Smooth muscle cell (in vitro differentiated cells): ENCODE data around the gene TRNT1. TPM values are rescaled to one million over a fixed set of nuclear protein-coding genes. Genes with fewer than 3 reads are reported as not detected.
A peak's percentile ranks its signal among the peaks of the same experiment; 100 is the strongest.

Experiments
- DNase-seq: peaks from one replicate; lab custom pipeline; 2025; ENCODE audit not compliant: unreplicated experiment; lab: John Stamatoyannopoulos, UW
- H2AFZ ChIP-seq: fragments of 200-600 bp; sonication (generic); 2 replicates; pipeline ENCODE4 v1.6.0; 2016; ENCODE audit warnings: antibody characterized with exemption, low read depth, mild to moderate bottlenecking
- H3F3A ChIP-seq: fragments of 200-600 bp; sonication (generic); 2 replicates; pipeline ENCODE4 v1.6.0; 2017; ENCODE audit warnings: antibody characterized with exemption, low read depth
- H3K27ac ChIP-seq: fragments of 200-600 bp; sonication (generic); 2 replicates; pipeline ENCODE4 v1.5.1; 2016; ENCODE audit warnings: low read depth, mild to moderate bottlenecking
- H3K27me3 ChIP-seq: fragments of 200-600 bp; sonication (generic); 2 replicates; pipeline ENCODE4 v1.6.1; 2016; ENCODE audit warnings: low read depth, mild to moderate bottlenecking
- H3K36me3 ChIP-seq: fragments of 200-600 bp; sonication (generic); 2 replicates; pipeline ENCODE4 v1.5.1; 2016; ENCODE audit warnings: low read depth
- H3K4me1 ChIP-seq: fragments of 200-600 bp; sonication (generic); 2 replicates; pipeline ENCODE4 v1.5.1; 2016; ENCODE audit warnings: low read depth
- H3K4me2 ChIP-seq: fragments of 200-600 bp; sonication (generic); 2 replicates; pipeline ENCODE4 v1.6.0; 2016; ENCODE audit warnings: mild to moderate bottlenecking
- H3K4me3 ChIP-seq: fragments of 200-600 bp; sonication (generic); 2 replicates; pipeline ENCODE4 v1.5.1; 2016; ENCODE audit warnings: mild to moderate bottlenecking
- H3K79me2 ChIP-seq: fragments of 200-600 bp; sonication (generic); 2 replicates; pipeline ENCODE4 v1.6.0; 2016; ENCODE audit warnings: low read depth, mild to moderate bottlenecking
- H3K9ac ChIP-seq: fragments of 200-600 bp; sonication (generic); 2 replicates; pipeline ENCODE4 v1.6.0; 2016; ENCODE audit warnings: low read depth
- H3K9me3 ChIP-seq: fragments of 200-600 bp; sonication (generic); replicated peaks from 2 replicates; pipeline ENCODE4 v1.5.1; 2016; ENCODE audit warnings: low read depth
- H4K20me1 ChIP-seq: fragments of 200-600 bp; sonication (generic); 2 replicates; pipeline ENCODE4 v1.6.0; 2016; ENCODE audit warnings: low read depth
- CTCF ChIP-seq: fragments of 200-600 bp; sonication (generic); IDR thresholded peaks from 2 replicates; pipeline ENCODE4 v1.5.1; 2017; ENCODE audit warnings: borderline replicate concordance, mild to moderate bottlenecking, antibody characterized with exemption; ENCODE audit not compliant: insufficient read depth, poor library complexity, severe bottlenecking
- WGBS: methylation state at CpG from one replicate; pipeline ENCODE4 v1.1.7; 2016; ENCODE audit warnings: low lambda C conversion rate; 5-methylcytosine and 5-hydroxymethylcytosine counted together
- polyA plus RNA-seq: library from polyadenylated mRNA; unstranded; fragments of >200 nt; fragmentation: Nextera tagmentation; extraction: Ambion mirVana; gene quantifications from 2 replicates; pipeline ENCODE4 v1.2.1, GENCODE V29; 2016
- small RNA-seq: library from RNA; depleted of rRNA; stranded (forward); fragments of <200 nt; gene quantifications from one replicate; pipeline ENCODE3, GENCODE V24; 2014
- total RNA-seq: library from RNA; depleted of rRNA; stranded (reverse); fragments of >200 nt; gene quantifications from 2 replicates; pipeline ENCODE4 v1.2.3, GENCODE V29; 2014

Gene TRNT1
- total and polyA plus RNA-seq, 2 experiments from 2014 or later = 16.1 to 18.6 TPM

- Histone ChIP-seq H3K79me2 (no peaks in the 10 kb centered on the region), H3K4me2 (peak overlapping the region; percentile 41), H3K27ac (no peak overlapping the region), H4K20me1 (no peaks in the 10 kb centered on the region), H3K4me1 (peaks cover 5% of the 10 kb centered on the region), H3F3A (peaks cover 6% of the 10 kb centered on the region), H3K36me3 (no peaks in the 10 kb centered on the region), H2AFZ (no peak overlapping the region), H3K4me3 (no peak overlapping the region), H3K27me3 (no peaks in the 10 kb centered on the region), H3K9ac (no peak overlapping the region), H3K9me3 (no peaks in the 10 kb centered on the region)
- no peak for DNase-seq
- 47% methylated on average over 2 of the region's 2 CpGs for WGBS
- TF ChIP-seq CTCF = no peak
These were observed 65.5 kb downstream of the TRNT1 start for GRCh38 chr3:3192286-3192675.

GRCh38 chr3:3194861-3195260, 68.1 kb downstream of the TRNT1 start:
- no peak overlapping the region for H3K4me2 ChIP-seq
- H3K27me3 ChIP-seq = no peaks in the 10 kb centered on the region
- no peak overlapping the region for H3K27ac ChIP-seq
- H4K20me1 ChIP-seq = no peaks in the 10 kb centered on the region
- H3K9me3 ChIP-seq = no peaks in the 10 kb centered on the region
- H3K4me3 ChIP-seq = no peak overlapping the region
- no peak overlapping the region for H3K9ac ChIP-seq
- no peaks in the 10 kb centered on the region for H3F3A ChIP-seq
- no peak overlapping the region for H2AFZ ChIP-seq
- no peak for TF ChIP-seq CTCF
- no peaks in the 10 kb centered on the region for H3K36me3 ChIP-seq
- DNase-seq = no peak
- H3K4me1 ChIP-seq = peaks cover 5% of the 10 kb centered on the region
- H3K79me2 ChIP-seq = no peaks in the 10 kb centered on the region

GRCh38 chr3:3196148-3196861, 69.6 kb downstream of the TRNT1 start:
- Histone ChIP-seq H3K79me2 (no peaks in the 10 kb centered on the region), H4K20me1 (no peaks in the 10 kb centered on the region), H3K4me2 (no peak overlapping the region), H3F3A (no peaks in the 10 kb centered on the region), H3K9me3 (no peaks in the 10 kb centered on the region), H3K27ac (no peak overlapping the region), H3K27me3 (no peaks in the 10 kb centered on the region), H3K4me1 (peaks cover 5% of the 10 kb centered on the region), H3K36me3 (no peaks in the 10 kb centered on the region), H3K4me3 (no peak overlapping the region), H3K9ac (no peak overlapping the region), H2AFZ (no peak overlapping the region)
- peak; percentile 63 for TF ChIP-seq CTCF
- no peak for DNase-seq
- WGBS = 43% methylated on average over 6 of the region's 6 CpGs

Small RNA genes within 50 kb of the gene (small RNA-seq; reads per million reads assigned to genes)
- gene RF00416 = not detected

Other genes starting within 250 kb of the TRNT1 start
- not detected in 2 replicates for gene IL5RA, start 16.6 kb upstream of the TRNT1 start, total RNA-seq
- gene IL5RA, start 16.6 kb upstream of the TRNT1 start, polyA plus RNA-seq = 0.12 and 0.14 TPM in 2 replicates
- 47.2 and 77.5 TPM in 2 replicates for gene CRBN, start 52.8 kb downstream of the TRNT1 start, total RNA-seq
- gene CRBN, start 52.8 kb downstream of the TRNT1 start, polyA plus RNA-seq = 26.8 and 31.5 TPM in 2 replicates